MM.1S (cell line): ENCODE data around the gene CREB3L4.

Source experiments
- DNase-seq: peaks from one replicate; pipeline ENCODE4 v3.0.0-alpha.2; 2015
- H2AFZ ChIP-seq: fragments of 300-600 bp; sonication (generic); 2 replicates; pipeline ENCODE4 v1.6.0; 2016; ENCODE audit warnings: antibody characterized with exemption, low read length
- H3F3A ChIP-seq: fragments of 300-600 bp; sonication (generic); 2 replicates; pipeline ENCODE4 v1.6.1; 2016; ENCODE audit warnings: mild to moderate bottlenecking, antibody characterized with exemption, low read length, moderate library complexity, mixed read lengths; ENCODE audit not compliant: insufficient read depth
- H3K27ac ChIP-seq: fragments of 300-600 bp; sonication (generic); 2 replicates; pipeline ENCODE4 v1.5.1; 2016; ENCODE audit warnings: mild to moderate bottlenecking, low read length
- H3K27me3 ChIP-seq: fragments of 300-600 bp; sonication (generic); replicated peaks from 2 replicates; pipeline ENCODE4 v1.6.0; 2016; ENCODE audit warnings: low read length; ENCODE audit not compliant: insufficient read depth
- H3K36me3 ChIP-seq: fragments of 300-600 bp; sonication (generic); replicated peaks from 2 replicates; pipeline ENCODE4 v1.6.1; 2016; ENCODE audit warnings: mild to moderate bottlenecking, low read length, mixed read lengths; ENCODE audit not compliant: insufficient read depth
- H3K4me1 ChIP-seq: fragments of 300-600 bp; sonication (generic); 2 replicates; pipeline ENCODE4 v1.6.1; 2016; ENCODE audit warnings: low read length, mixed read lengths
- H3K4me2 ChIP-seq: fragments of 300-600 bp; sonication (generic); 2 replicates; pipeline ENCODE4 v1.6.0; 2016; ENCODE audit warnings: low read depth, low read length
- H3K4me3 ChIP-seq: fragments of 300-600 bp; sonication (generic); 2 replicates; pipeline ENCODE4 v1.5.1; 2016; ENCODE audit warnings: low read length, mixed read lengths
- H3K79me2 ChIP-seq: fragments of 300-600 bp; sonication (generic); 2 replicates; pipeline ENCODE4 v1.6.1; 2016; ENCODE audit warnings: mixed run types, low read length, mixed read lengths
- H3K9ac ChIP-seq: fragments of 300-600 bp; sonication (generic); 2 replicates; pipeline ENCODE4 v1.6.1; 2016; ENCODE audit warnings: low read length, mixed read lengths
- H3K9me2 ChIP-seq: fragments of 300-600 bp; sonication (generic); replicated peaks from 2 replicates; pipeline ENCODE4 v1.6.1; 2016; ENCODE audit warnings: mild to moderate bottlenecking, low read length, mixed read lengths; ENCODE audit not compliant: insufficient read depth
- H3K9me3 ChIP-seq: fragments of 300-600 bp; sonication (generic); replicated peaks from 2 replicates; pipeline ENCODE4 v1.6.1; 2016; ENCODE audit warnings: mild to moderate bottlenecking, low read length, mixed read lengths; ENCODE audit not compliant: insufficient read depth
- H4K20me1 ChIP-seq: fragments of 300-600 bp; sonication (generic); 2 replicates; pipeline ENCODE4 v1.6.1; 2016; ENCODE audit warnings: mild to moderate bottlenecking, low read length, moderate library complexity, mixed read lengths; ENCODE audit not compliant: insufficient read depth
- EZH2 ChIP-seq: fragments of 300-600 bp; sonication (generic); optimal IDR thresholded peaks from 2 replicates; pipeline ENCODE3; 2017; ENCODE audit warnings: low read depth, mild to moderate bottlenecking, antibody characterized with exemption, low read length, mixed read lengths
- EZH2phosphoT487 ChIP-seq: fragments of 300-600 bp; sonication (generic); IDR thresholded peaks from 2 replicates; pipeline ENCODE4 v1.6.1; 2018; ENCODE audit warnings: antibody characterized with exemption, low read length
- TF ChIP-seq, protein P1 (sequence below): fragments of 300-600 bp; sonication (generic); IDR thresholded peaks from 2 replicates; pipeline ENCODE4 v1.5.1; 2016; ENCODE audit warnings: antibody characterized with exemption, low read length, mixed read lengths

Gene CREB3L4

DNA sequence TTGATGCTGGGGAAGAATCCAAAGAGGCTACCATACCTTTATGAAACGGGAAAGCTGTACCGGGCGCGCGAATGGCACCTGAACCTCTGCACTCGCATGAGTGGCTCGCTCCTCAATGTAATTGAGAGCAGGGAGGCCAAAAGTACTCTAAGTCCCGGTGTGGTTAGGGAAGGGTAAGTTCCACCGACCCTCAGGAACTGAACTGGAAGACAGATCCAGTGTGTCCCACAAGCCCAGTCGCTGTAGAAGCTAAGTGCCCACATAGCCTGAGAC lies 46.0 kb upstream of the CREB3L4 start:
- no peaks in the 10 kb centered on the region for H3K9me2 ChIP-seq
- H3K4me3 ChIP-seq = peak overlapping the region; percentile 71
- TF ChIP-seq EZH2 = no peak
- TF ChIP-seq EZH2phosphoT487 = no peak
- TF ChIP-seq, protein P1, sequence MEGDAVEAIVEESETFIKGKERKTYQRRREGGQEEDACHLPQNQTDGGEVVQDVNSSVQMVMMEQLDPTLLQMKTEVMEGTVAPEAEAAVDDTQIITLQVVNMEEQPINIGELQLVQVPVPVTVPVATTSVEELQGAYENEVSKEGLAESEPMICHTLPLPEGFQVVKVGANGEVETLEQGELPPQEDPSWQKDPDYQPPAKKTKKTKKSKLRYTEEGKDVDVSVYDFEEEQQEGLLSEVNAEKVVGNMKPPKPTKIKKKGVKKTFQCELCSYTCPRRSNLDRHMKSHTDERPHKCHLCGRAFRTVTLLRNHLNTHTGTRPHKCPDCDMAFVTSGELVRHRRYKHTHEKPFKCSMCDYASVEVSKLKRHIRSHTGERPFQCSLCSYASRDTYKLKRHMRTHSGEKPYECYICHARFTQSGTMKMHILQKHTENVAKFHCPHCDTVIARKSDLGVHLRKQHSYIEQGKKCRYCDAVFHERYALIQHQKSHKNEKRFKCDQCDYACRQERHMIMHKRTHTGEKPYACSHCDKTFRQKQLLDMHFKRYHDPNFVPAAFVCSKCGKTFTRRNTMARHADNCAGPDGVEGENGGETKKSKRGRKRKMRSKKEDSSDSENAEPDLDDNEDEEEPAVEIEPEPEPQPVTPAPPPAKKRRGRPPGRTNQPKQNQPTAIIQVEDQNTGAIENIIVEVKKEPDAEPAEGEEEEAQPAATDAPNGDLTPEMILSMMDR = no peak
- peaks cover 24% of the 10 kb centered on the region for H3K4me1 ChIP-seq
- H3K79me2 ChIP-seq = peaks cover 65% of the 10 kb centered on the region
- peak overlapping the region; percentile 71 for H3K4me2 ChIP-seq
- peak overlapping the region; percentile 62 for H3K9ac ChIP-seq
- DNase-seq = peak; percentile 29
- no peak overlapping the region for H3K27ac ChIP-seq
- H3K27me3 ChIP-seq = no peaks in the 10 kb centered on the region
- no peak overlapping the region for H2AFZ ChIP-seq
- H3K36me3 ChIP-seq = no peaks in the 10 kb centered on the region
- H3K9me3 ChIP-seq = no peaks in the 10 kb centered on the region
- peaks cover 31% of the 10 kb centered on the region for H4K20me1 ChIP-seq
- H3F3A ChIP-seq = peaks cover 30% of the 10 kb centered on the region

DNA sequence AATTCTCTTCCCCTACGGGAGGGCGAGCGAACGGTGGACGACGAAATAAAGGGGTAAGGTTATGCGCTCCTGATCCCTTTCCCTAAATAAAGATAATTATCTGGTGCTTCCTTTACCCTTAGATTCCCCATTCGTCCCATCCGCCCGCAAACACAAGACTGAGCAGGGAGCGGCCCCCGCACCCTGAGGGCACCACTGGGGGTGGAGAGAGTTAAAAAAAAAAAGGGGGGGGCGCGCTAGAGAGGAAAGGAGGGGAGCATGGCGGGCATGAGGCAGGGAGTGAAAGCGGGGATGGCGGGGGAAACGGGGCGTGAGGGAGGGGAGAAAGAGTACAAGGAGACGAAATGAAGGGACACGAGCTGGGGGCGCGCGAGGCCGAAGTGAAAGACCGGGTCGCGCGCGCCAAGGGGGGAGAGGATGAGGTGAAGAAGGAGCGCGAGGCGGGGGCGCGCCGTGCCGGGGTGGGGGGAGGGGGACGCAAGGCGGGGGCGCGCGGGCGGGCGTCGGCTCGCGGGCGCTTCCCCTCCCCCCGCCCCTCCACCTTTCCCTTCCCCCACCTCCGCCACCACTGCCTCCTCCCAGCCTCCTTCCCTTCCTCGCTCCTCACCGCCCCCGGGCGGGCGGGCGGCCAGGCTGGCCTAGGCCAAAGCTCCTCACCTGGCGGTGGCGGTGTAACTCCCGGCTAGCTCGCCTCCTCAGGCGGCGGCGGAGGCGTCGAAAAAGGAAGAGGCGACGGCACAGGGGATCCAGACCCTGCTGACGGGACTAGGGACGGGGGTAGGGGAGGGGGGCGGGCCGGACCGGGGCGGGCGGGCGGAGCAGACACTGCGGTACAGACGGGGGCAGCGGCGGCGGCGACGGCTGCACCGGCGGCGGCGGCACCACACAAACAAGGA lies 45.4 kb upstream of the CREB3L4 start:
- Histone ChIP-seq H3K4me1 (peaks cover 24% of the 10 kb centered on the region), H3K9me2 (no peaks in the 10 kb centered on the region), H3K9ac (peak overlapping the region; percentile 62), H3K4me2 (peak overlapping the region; percentile 71), H2AFZ (peak overlapping the region; percentile 55; the same call in 1 of the 2 replicates), H4K20me1 (peaks cover 31% of the 10 kb centered on the region), H3K36me3 (no peaks in the 10 kb centered on the region), H3K9me3 (no peaks in the 10 kb centered on the region), H3F3A (peaks cover 30% of the 10 kb centered on the region), H3K79me2 (peaks cover 59% of the 10 kb centered on the region), H3K4me3 (peak overlapping the region; percentile 71), H3K27ac (peak overlapping the region; percentile 45; the same call in 1 of the 2 replicates), H3K27me3 (no peaks in the 10 kb centered on the region)
- DNase-seq = no peak
- TF ChIP-seq EZH2phosphoT487 = no peak
- TF ChIP-seq, protein P1 = peak; percentile 39
- TF ChIP-seq EZH2 = no peak

DNA sequence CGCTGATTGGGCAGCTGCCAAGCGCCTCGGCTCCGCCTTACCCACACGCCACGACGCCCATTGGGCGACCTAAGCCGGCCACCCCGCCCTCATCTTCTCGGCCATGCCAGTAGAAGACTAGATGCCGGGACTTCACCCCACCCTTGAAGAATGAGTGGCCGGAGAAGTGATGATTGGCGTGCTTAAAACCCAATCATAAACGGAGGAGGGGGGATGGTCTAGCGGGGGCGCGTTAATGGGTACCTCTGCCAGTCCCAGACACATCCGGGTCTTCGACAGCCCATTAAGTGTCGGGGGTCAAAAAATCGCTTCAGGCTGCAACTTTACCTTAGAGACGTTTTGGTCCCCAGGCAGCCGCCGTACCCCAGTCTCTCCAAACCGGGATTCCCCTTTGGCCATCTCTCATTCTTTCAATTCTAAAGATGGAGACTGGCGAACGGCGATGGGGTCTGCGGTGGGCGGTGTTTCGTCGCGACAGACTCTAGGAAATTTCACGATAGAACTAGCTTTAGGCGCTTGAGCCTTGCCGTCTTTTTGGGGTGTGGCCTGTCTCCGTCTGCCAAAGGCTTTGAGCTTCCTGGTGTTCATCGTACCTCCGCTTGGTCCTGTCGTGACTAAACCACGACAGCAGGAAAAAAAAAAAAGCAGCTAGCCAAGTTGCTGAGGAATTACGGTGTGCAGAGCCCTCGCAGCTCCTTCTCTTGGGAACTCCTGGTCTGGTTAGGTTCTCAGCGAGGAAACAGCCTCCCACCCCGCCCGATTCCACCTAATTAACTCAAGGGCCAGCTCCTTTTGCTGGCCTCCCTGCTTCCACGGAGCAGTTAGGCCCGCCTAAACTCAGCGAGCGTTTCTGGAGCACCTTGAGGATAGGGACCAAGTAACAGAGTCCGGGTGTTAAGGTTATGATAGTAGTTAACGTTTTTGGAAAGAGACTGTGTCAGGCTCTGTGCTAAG lies 44.5 kb upstream of the CREB3L4 start, which contains the start of gene GATAD2B:
Gene GATAD2B (minus strand): TSS at position 1 of the 954 bp plus-strand sequence. CDS start 94,625 bp downstream, outside the sequence.
- Histone ChIP-seq H3K9me3 (no peaks in the 10 kb centered on the region), H3K9me2 (no peaks in the 10 kb centered on the region), H3K27me3 (no peaks in the 10 kb centered on the region), H2AFZ (peak within 1 kb of the TSS; percentile 69), H3K79me2 (peaks cover 50% of the 10 kb centered on the region), H3K4me1 (peaks cover 24% of the 10 kb centered on the region), H3K4me2 (peak within 1 kb of the TSS; percentile 80), H3K36me3 (no peaks in the 10 kb centered on the region), H3K9ac (peak within 1 kb of the TSS; percentile 73), H3K4me3 (peak within 1 kb of the TSS; percentile 79), H4K20me1 (peaks cover 23% of the 10 kb centered on the region), H3K27ac (peak within 1 kb of the TSS; percentile 52; the same call in 1 of the 2 replicates), H3F3A (peaks cover 32% of the 10 kb centered on the region)
- peak; percentile 100 for DNase-seq
- no peak for TF ChIP-seq EZH2phosphoT487
- TF ChIP-seq, protein P1 = no peak
- no peak for TF ChIP-seq EZH2
